ENCODE measurements around the gene PARVB. TPM values are rescaled to one million over a fixed set of nuclear protein-coding genes. Genes with fewer than 3 reads are reported as not detected.

The PARVB gene
- total and polyA plus RNA-seq, 2 donors (not counting 3 experiments of a cell fraction or from before 2014, with no cell fraction given), result 155 to 162 TPM

- no peak overlapping the region for H2AFZ ChIP-seq (ENCODE audit: low read depth, low read length)
- POLR2A ChIA-PET, result no interaction called here
These were observed 11.5 kb upstream of the PARVB start for GRCh38 chr22:44012591-44012990.

DNA sequence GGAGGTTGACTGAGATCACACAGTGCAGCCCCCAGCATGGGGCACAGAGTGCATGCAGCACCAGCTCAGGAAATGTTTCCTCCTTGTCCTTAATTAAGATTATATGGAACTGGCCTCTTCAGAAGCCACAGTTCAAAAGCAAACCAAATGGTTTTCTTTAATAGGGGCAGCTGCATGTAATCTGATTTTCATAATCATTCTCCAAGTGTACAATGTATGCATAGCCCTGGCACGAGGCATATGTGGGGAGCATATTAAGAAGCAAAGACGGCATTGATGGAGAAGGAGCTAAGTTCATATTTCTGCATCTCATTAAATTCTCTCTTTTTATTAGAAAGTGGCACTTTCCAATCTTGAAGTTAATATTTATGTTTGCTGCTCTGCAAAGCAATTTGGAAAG, 9.9 kb upstream of the PARVB start:
- no TSS peak for BruUV-seq (replicated peaks)
- H3K4me1 ChIP-seq (ENCODE audit: control insufficient read depth, extremely low read depth, insufficient read depth, low read length), result no peaks in the 10 kb centered on the region
- TF ChIP-seq, protein P1, sequence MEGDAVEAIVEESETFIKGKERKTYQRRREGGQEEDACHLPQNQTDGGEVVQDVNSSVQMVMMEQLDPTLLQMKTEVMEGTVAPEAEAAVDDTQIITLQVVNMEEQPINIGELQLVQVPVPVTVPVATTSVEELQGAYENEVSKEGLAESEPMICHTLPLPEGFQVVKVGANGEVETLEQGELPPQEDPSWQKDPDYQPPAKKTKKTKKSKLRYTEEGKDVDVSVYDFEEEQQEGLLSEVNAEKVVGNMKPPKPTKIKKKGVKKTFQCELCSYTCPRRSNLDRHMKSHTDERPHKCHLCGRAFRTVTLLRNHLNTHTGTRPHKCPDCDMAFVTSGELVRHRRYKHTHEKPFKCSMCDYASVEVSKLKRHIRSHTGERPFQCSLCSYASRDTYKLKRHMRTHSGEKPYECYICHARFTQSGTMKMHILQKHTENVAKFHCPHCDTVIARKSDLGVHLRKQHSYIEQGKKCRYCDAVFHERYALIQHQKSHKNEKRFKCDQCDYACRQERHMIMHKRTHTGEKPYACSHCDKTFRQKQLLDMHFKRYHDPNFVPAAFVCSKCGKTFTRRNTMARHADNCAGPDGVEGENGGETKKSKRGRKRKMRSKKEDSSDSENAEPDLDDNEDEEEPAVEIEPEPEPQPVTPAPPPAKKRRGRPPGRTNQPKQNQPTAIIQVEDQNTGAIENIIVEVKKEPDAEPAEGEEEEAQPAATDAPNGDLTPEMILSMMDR (IDR thresholded peaks at IDR 0.05; ENCODE audit: extremely low read depth in 1 of 2, insufficient read depth in 1 of 2, low read depth in 1 of 2, low read length in 2 of 2), result no peak
- TF ChIP-seq JUN (IDR thresholded peaks at IDR 0.05; ENCODE audit: borderline replicate concordance, insufficient read depth, insufficient read length, low read depth), result no peak
- TF ChIP-seq EZH2 (IDR thresholded peaks at IDR 0.05; ENCODE audit: borderline replicate concordance, low read depth, low read length, severe bottlenecking), result no peak
- no peak for TF ChIP-seq FOS (IDR thresholded peaks at IDR 0.05; ENCODE audit: borderline replicate concordance, insufficient read depth, low read length)
- TF ChIP-seq MAX (IDR thresholded peaks at IDR 0.05; ENCODE audit: insufficient read depth, insufficient read length), result no peak
- no peak for TF ChIP-seq POLR2A (IDR thresholded peaks at IDR 0.05; ENCODE audit: low read depth, low read length)
- TF ChIP-seq POLR2AphosphoS5 (IDR thresholded peaks at IDR 0.05; ENCODE audit: insufficient read depth, low read depth, low read length), result no peak
- no peak for TF ChIP-seq MYC (IDR thresholded peaks at IDR 0.05; ENCODE audit: low read depth, low read length)
- no peak for TF ChIP-seq GATA2 (IDR thresholded peaks at IDR 0.05; ENCODE audit: insufficient read depth, insufficient read length, low read depth, low read length)
- FAIRE-seq (peak; percentile 8), DNase-seq (ENCODE audit: low read depth, low spot score) (no peak)
- H3K27ac ChIP-seq (ENCODE audit: insufficient read depth, low read depth, low read length), result no peak overlapping the region
- H2AFZ ChIP-seq (ENCODE audit: low read depth, low read length), result no peak overlapping the region
- CTCF ChIA-PET, result interaction anchor here (0.9 to 4.7 kb wide), 5 partner anchors 15 to 71 kb away, joined by 4 to 16 read pairs (median 6); no protein-coding TSS in a partner anchor
- no peaks in the 10 kb centered on the region for H3K9me1 ChIP-seq (replicated peaks; ENCODE audit: control insufficient read depth, extremely low read depth, insufficient read depth, low read length)
- H3K27me3 ChIP-seq (ENCODE audit: control insufficient read depth in 2 of 2, insufficient read depth in 2 of 2, low read length in 2 of 2), result no peaks in the 10 kb centered on the region
- H4K20me1 ChIP-seq (replicated peaks; ENCODE audit: control insufficient read depth, extremely low read depth, insufficient read depth, low read length), result no peaks in the 10 kb centered on the region
- dilution Hi-C loops (cut with MboI; ENCODE audit: extremely low pct_ligation_motif_present, low sequenced_read_pairs), result no loop called here
- no peak overlapping the region for H3K4me3 ChIP-seq (replicated peaks in 1 of 3; ENCODE audit: insufficient read depth in 1 of 3, low read depth in 1 of 3, low read length in 3 of 3)
- intact Hi-C loops (cut with micrococcal nuclease), result no loop called here
- POLR2A ChIA-PET, result no interaction called here
- no peaks in the 10 kb centered on the region for H3K36me3 ChIP-seq (ENCODE audit: control insufficient read depth in 2 of 2, extremely low read depth in 1 of 2, insufficient read depth in 2 of 2, low read length in 2 of 2)
- H3K9ac ChIP-seq (replicated peaks; ENCODE audit: extremely low read depth, insufficient read depth, low read length), result no peak overlapping the region
- no peaks in the 10 kb centered on the region for H3K79me2 ChIP-seq (ENCODE audit: control insufficient read depth, insufficient read depth, low read length)
- H3K9me3 ChIP-seq (replicated peaks; ENCODE audit: control insufficient read depth, insufficient read depth, low read length), result no peaks in the 10 kb centered on the region
- no peak overlapping the region for H3K4me2 ChIP-seq (ENCODE audit: insufficient read depth, low read length)

More at GRCh38 chr22:44012591-44012990, 11.5 kb upstream of the PARVB start:
- no peak overlapping the region for H3K9ac ChIP-seq (replicated peaks; ENCODE audit: extremely low read depth, insufficient read depth, low read length)
- H3K27ac ChIP-seq (ENCODE audit: insufficient read depth, low read depth, low read length), result no peak overlapping the region
- no peak for TF ChIP-seq POLR2A (IDR thresholded peaks at IDR 0.05; ENCODE audit: low read depth, low read length)
- TF ChIP-seq JUN (IDR thresholded peaks at IDR 0.05; ENCODE audit: borderline replicate concordance, insufficient read depth, insufficient read length, low read depth), result no peak
- no peak for TF ChIP-seq GATA2 (IDR thresholded peaks at IDR 0.05; ENCODE audit: insufficient read depth, insufficient read length, low read depth, low read length)
- no peak for TF ChIP-seq POLR2AphosphoS5 (IDR thresholded peaks at IDR 0.05; ENCODE audit: insufficient read depth, low read depth, low read length)
- no peak for TF ChIP-seq EZH2 (IDR thresholded peaks at IDR 0.05; ENCODE audit: borderline replicate concordance, low read depth, low read length, severe bottlenecking)
- no peak for TF ChIP-seq FOS (IDR thresholded peaks at IDR 0.05; ENCODE audit: borderline replicate concordance, insufficient read depth, low read length)
- TF ChIP-seq MYC (IDR thresholded peaks at IDR 0.05; ENCODE audit: low read depth, low read length), result no peak
- H3K9me3 ChIP-seq (replicated peaks; ENCODE audit: control insufficient read depth, insufficient read depth, low read length), result no peaks in the 10 kb centered on the region
- H3K4me2 ChIP-seq (ENCODE audit: insufficient read depth, low read length), result no peak overlapping the region
- CTCF ChIA-PET, result interaction anchor here (0.6 kb wide), 2 partner anchors 19 to 1086 kb away, joined by 3 read pairs; no protein-coding TSS in a partner anchor
- DNase-seq (ENCODE audit: low read depth, low spot score) (no peak), FAIRE-seq (no peak)
- no peaks in the 10 kb centered on the region for H3K79me2 ChIP-seq (ENCODE audit: control insufficient read depth, insufficient read depth, low read length)
- no peak overlapping the region for H3K4me3 ChIP-seq (replicated peaks in 1 of 3; ENCODE audit: insufficient read depth in 1 of 3, low read depth in 1 of 3, low read length in 3 of 3)
- intact Hi-C loops (cut with micrococcal nuclease) (no loop called here), dilution Hi-C loops (cut with MboI; ENCODE audit: extremely low pct_ligation_motif_present, low sequenced_read_pairs) (no loop called here)
- no peaks in the 10 kb centered on the region for H4K20me1 ChIP-seq (replicated peaks; ENCODE audit: control insufficient read depth, extremely low read depth, insufficient read depth, low read length)
- H3K36me3 ChIP-seq (ENCODE audit: control insufficient read depth in 2 of 2, extremely low read depth in 1 of 2, insufficient read depth in 2 of 2, low read length in 2 of 2), result no peaks in the 10 kb centered on the region
- H3K27me3 ChIP-seq (ENCODE audit: control insufficient read depth in 2 of 2, insufficient read depth in 2 of 2, low read length in 2 of 2), result no peaks in the 10 kb centered on the region
- BruUV-seq (replicated peaks), result no TSS peak
- no peaks in the 10 kb centered on the region for H3K4me1 ChIP-seq (ENCODE audit: control insufficient read depth, extremely low read depth, insufficient read depth, low read length)
- H3K9me1 ChIP-seq (replicated peaks; ENCODE audit: control insufficient read depth, extremely low read depth, insufficient read depth, low read length), result no peaks in the 10 kb centered on the region

Measured in endothelial cell of umbilical vein (primary cell).